HEK293T (cell line): ENCODE measurements around the gene SOST.
A peak's percentile ranks its signal among the peaks of the same experiment; 100 is the strongest.

Source experiments
- CTCF ChIA-PET: fragments of 350-600 bp; formaldehyde crosslinking; extraction: SDS; loops from one replicate; lab custom pipeline; 2021; ENCODE audit warnings: antibody characterized with exemption, inconsistent platforms; lab: Yijun Ruan, JAX
- POLR2A ChIA-PET: fragments of 350-600 bp; formaldehyde crosslinking; extraction: SDS; loops from one replicate; lab custom pipeline; 2020; ENCODE audit warnings: antibody characterized with exemption, inconsistent platforms; lab: Yijun Ruan, JAX
- DNase-seq: peaks from one replicate; pipeline ENCODE4 v3.0.0; 2012; ENCODE audit warnings: mixed read lengths; ENCODE audit errors: extremely low spot score
- ARNT ChIP-seq: fragments of 450-650 bp; IDR thresholded peaks from 2 replicates; pipeline ENCODE4 v1.6.1; 2017; ENCODE audit warnings: mild to moderate bottlenecking
- BHLHE40 ChIP-seq: fragments of 450-650 bp; IDR thresholded peaks from 2 replicates; pipeline ENCODE4 v1.6.1; 2016; ENCODE audit warnings: mild to moderate bottlenecking, moderate library complexity, borderline replicate concordance
- CTBP1 ChIP-seq: fragments of 450-650 bp; IDR thresholded peaks from 2 replicates; pipeline ENCODE4 v1.6.1; 2016; ENCODE audit warnings: borderline replicate concordance
- ELF4 ChIP-seq: fragments of 450-650 bp; IDR thresholded peaks from 2 replicates; pipeline ENCODE4 v1.6.1; 2017; ENCODE audit warnings: antibody characterized with exemption
- FOXA1 ChIP-seq: fragments of 450-650 bp; IDR thresholded peaks from 2 replicates; pipeline ENCODE4 v1.6.1; 2016; ENCODE audit warnings: mild to moderate bottlenecking
- FOXK2 ChIP-seq: fragments of 450-650 bp; IDR thresholded peaks from 2 replicates; pipeline ENCODE4 v1.6.1; 2016; ENCODE audit warnings: mild to moderate bottlenecking
- FOXM1 ChIP-seq: fragments of 450-650 bp; IDR thresholded peaks from 2 replicates; pipeline ENCODE4 v1.6.1; 2017; ENCODE audit warnings: mild to moderate bottlenecking, borderline replicate concordance
- HDGF ChIP-seq: fragments of 450-650 bp; IDR thresholded peaks from 2 replicates; pipeline ENCODE4 v1.6.1; 2017; ENCODE audit warnings: antibody characterized with exemption, borderline replicate concordance
- L3MBTL2 ChIP-seq: fragments of 450-650 bp; conservative IDR thresholded peaks from 2 replicates; pipeline ENCODE4 v1.6.1; 2016; ENCODE audit warnings: mild to moderate bottlenecking
- LEF1 ChIP-seq: fragments of 450-650 bp; IDR thresholded peaks from 2 replicates; pipeline ENCODE4 v1.6.1; 2017; ENCODE audit warnings: mild to moderate bottlenecking, borderline replicate concordance
- NFRKB ChIP-seq: fragments of 450-650 bp; IDR thresholded peaks from 2 replicates; pipeline ENCODE4 v1.6.1; 2016; ENCODE audit warnings: mild to moderate bottlenecking, moderate library complexity
- SP1 ChIP-seq: fragments of 450-650 bp; IDR thresholded peaks from 2 replicates; pipeline ENCODE4 v1.6.1; 2017
- SUZ12 ChIP-seq: fragments of 450-650 bp; IDR thresholded peaks from 2 replicates; pipeline ENCODE4 v1.6.1; 2016; ENCODE audit warnings: mild to moderate bottlenecking
- TARDBP ChIP-seq: fragments of 450-650 bp; IDR thresholded peaks from 2 replicates; pipeline ENCODE4 v1.6.1; 2016
- ZNF384 ChIP-seq: fragments of 450-650 bp; IDR thresholded peaks from 2 replicates; pipeline ENCODE4 v1.6.1; 2016
- TF ChIP-seq, protein P1 (sequence below): fragments of 450-650 bp; IDR thresholded peaks from 2 replicates; pipeline ENCODE4 v1.6.1; 2016

The SOST gene

DNA sequence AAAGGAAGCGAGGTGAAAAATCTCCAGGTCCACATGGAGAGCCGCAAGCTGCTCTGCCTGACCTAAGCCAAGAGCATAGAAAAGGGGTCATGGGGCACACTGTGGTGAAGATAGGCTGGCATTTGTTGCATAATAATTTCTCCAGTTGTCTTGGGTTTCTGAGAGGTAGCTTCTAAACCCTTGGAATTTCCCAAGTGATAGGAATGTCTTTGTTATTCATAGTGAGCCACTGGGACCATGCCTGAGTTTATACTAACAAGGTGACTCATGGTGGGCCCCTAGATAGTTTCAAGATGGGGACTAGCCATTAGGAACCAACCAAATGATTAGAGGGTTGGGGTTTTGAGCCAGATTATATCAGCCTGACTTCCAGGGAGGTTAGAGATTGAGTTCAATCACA, 25.6 kb downstream of the SOST start:
- CTCF ChIA-PET = no interaction called here
- POLR2A ChIA-PET = no interaction called here
- no peak for DNase-seq
- TF ChIP-seq L3MBTL2 (no peak), ELF4 (no peak), HDGF (no peak), SP1 (no peak), FOXM1 (no peak), FOXA1 (no peak), ARNT (no peak)

DNA sequence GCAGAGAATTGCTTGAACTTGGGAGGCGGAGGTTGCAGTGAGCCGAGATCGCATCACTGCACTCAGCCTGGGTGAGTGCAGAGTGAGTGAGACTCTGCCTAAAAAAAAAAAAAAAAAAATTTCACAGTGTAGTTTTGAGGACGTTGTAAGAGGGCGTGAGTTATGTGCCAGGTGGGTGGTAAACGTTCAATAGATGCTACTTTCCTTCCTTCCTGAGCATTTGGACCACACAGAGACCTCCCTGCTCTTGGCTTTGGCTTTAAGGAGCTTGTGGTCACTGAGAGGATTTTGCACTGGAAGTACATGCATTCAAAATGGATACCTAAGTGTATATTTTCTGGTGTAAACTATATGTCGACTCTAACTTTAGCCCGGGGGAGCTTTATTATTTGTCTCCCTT, 30.5 kb downstream of the SOST start:
- POLR2A ChIA-PET = no interaction called here
- TF ChIP-seq CTBP1 = no peak
- TF ChIP-seq HDGF = no peak
- TF ChIP-seq LEF1 = no peak
- TF ChIP-seq ELF4 = no peak
- TF ChIP-seq FOXA1 = no peak
- CTCF ChIA-PET = no interaction called here
- no peak for DNase-seq

DNA sequence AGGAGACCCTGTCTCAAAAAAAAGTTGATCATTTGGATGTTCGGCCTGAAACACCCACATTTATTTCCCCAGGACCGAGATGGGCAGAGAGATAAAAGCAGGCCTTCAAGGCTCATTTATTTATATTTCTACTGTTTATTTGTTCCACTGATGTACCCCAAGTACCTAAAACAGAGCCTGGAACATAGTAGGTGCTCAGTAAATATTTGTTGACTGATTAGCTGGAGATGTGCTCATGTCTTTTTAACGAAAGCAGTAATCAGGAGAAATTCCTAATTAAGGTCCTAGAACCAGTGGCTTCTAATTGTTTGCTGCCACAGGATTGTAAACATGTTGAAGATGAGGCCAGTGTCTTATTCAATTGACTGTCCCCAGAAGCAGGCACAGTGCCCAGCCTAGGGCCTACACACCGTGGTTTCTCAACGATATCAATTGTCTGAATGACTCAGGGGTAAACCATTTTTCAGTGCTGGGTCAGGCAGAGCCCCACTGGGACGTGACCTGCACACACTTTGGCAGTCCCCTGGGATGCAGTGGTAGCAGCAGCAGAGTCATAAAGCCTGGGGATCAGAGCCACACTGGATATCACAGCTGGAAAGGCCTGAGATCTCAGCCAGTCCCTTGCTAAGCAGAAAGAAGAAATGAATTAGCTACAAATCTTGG, 34.8 kb downstream of the SOST start:
- POLR2A ChIA-PET = interaction anchor here (1.2 kb wide), 1 partner anchor 10 kb away, joined by 5 read pairs; no protein-coding TSS in a partner anchor
- CTCF ChIA-PET = interaction anchor here (0.6 kb wide), 1 partner anchor 154 kb away, joined by 4 read pairs; no protein-coding TSS in a partner anchor
- DNase-seq = peak; percentile 33
- TF ChIP-seq ARNT (0 out of 2 replicates have a peak, but pooled peaks have one; percentile 7), TARDBP (no peak), L3MBTL2 (no peak)

DNA sequence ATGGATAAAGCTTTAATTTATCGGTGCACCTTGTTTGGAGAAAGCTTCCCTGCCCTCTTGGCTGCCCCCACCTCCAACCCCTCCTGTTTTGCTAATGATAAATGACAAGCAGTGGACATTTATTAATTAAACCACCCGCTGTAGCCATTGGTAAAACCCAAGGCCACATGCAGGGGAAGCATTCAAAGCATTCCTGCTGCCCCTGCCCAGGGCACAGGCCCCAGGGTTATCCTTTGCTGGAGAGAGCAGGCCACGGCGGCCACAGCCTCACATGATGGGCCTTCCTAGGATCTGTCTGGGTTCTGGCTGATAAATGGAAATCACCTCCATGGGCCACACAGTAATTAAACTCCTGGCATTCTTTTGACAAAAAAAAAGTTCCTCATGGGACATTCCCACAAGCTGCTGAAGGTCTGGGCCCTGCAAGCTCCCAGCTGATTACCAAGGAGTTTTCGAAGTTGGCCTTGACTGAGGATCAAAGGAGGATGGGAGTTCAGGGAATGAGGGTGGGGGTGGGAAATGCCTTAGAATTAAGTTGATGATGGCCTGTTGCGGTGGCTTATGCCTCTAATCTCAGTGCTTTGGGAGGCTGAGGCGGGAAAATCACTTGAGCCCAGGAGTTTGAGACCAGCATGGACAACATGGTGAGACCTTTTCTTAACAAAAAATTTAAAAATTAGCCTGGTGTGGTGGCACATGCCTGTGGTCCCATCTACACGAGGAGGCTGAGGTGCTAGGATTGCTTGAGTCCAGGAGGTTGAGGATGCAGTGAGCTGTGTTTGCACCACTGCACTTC, 35.5 kb downstream of the SOST start:
- CTCF ChIA-PET = interaction anchor here (0.6 kb wide), 1 partner anchor 155 kb away, joined by 4 read pairs; no protein-coding TSS in a partner anchor
- no peak for DNase-seq
- POLR2A ChIA-PET = no interaction called here
- TF ChIP-seq L3MBTL2 = 0 out of 2 replicates have a peak, but pooled peaks have one; percentile 15
- TF ChIP-seq LEF1 = no peak

DNA sequence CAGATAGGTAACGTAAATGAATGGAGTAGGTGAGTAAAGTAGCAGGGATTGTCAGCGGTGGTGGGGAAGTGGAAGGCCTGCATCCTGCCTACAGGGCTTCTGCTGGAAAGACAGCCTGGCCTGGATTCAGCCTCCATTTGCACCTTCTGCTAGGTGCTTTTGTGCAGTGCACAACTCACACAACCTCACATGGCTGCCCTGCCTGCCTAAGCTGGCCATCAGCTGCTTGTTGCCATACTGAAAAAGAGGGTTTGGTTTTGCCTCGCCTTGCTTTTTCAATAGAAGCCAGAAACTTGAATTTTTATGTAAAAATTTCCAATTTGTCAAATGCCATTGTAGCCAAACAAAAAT, 36.3 kb downstream of the SOST start:
- CTCF ChIA-PET = interaction anchor here (0.7 kb wide), 1 partner anchor 49 kb away, joined by 3 read pairs; no protein-coding TSS in a partner anchor
- TF ChIP-seq FOXM1 (no peak), HDGF (no peak), TARDBP (no peak), ARNT (no peak), L3MBTL2 (no peak), ELF4 (no peak), CTBP1 (no peak), SP1 (no peak), ZNF384 (no peak), SUZ12 (no peak), FOXK2 (no peak), FOXA1 (no peak), NFRKB (no peak), BHLHE40 (no peak), LEF1 (no peak)
- TF ChIP-seq, protein P1, sequence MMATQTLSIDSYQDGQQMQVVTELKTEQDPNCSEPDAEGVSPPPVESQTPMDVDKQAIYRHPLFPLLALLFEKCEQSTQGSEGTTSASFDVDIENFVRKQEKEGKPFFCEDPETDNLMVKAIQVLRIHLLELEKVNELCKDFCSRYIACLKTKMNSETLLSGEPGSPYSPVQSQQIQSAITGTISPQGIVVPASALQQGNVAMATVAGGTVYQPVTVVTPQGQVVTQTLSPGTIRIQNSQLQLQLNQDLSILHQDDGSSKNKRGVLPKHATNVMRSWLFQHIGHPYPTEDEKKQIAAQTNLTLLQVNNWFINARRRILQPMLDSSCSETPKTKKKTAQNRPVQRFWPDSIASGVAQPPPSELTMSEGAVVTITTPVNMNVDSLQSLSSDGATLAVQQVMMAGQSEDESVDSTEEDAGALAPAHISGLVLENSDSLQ = no peak
- POLR2A ChIA-PET = interaction anchor here (1.1 kb wide), 1 partner anchor 9 kb away, joined by 5 read pairs; no protein-coding TSS in a partner anchor
- DNase-seq = no peak

DNA sequence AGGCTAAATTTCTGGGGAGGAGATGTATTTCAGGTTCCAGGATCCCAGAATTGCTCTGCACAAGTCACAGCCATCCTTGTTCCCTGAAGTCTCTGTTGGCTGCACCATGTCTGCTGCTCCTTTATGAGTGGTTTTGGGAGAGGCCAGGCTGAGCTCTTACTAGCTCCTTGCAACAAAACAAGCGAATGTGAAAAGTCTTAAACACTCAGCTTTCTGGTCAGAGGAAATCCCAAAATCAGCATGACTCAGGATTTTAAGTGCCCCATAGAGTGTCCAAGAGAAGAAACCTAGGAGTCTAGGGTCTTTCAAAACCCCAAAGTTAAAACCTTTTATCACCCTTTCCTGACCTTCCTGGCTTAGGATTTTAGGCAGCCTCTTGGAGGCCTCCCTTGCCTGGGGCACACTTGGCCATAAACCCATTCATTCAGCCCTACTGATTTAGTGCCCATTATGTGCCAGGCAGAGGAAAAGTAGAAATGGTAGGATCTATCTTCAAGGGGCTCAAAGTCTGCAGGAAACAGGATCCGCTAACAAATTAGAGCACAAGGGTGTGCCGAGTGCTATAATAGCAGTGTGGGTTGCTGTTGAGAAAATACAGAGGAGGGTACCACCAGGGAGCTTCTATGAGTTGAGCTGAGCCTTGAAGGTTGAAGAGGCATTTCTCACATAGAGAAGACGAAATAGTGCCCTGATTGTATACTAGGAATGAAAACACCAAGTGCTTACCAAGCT, 36.9 kb downstream of the SOST start:
- ChIA-PET POLR2A (interaction anchor here (1.1 kb wide), 1 partner anchor 8 kb away, joined by 5 read pairs; no protein-coding TSS in a partner anchor), CTCF (interaction anchor here (0.6 to 0.7 kb wide), 2 partner anchors 21 to 48 kb away, joined by 3 to 4 read pairs; no protein-coding TSS in a partner anchor)
- TF ChIP-seq, protein P1 = no peak
- no peak for TF ChIP-seq CTBP1
- no peak for TF ChIP-seq BHLHE40
- no peak for TF ChIP-seq NFRKB
- no peak for TF ChIP-seq ELF4
- DNase-seq = no peak
